K562 (cell line): ENCODE measurements around the gene MESP1.

ENCODE experiments used
- BRD4 ChIP-seq: fragments of 200-600 bp; sonication (generic); IDR thresholded peaks from 2 replicates; pipeline ENCODE4 v1.6.1; 2017; ENCODE audit warnings: inconsistent platforms
- CTCF ChIP-seq, 3 experiments: IDR thresholded peaks in 2 of 3; conservative IDR thresholded peaks in 1 of 3; 2 replicates each; pipeline ENCODE4 v1.5.1; 2011 to 2012; ENCODE audit warnings: low read length in 3 of 3, mild to moderate bottlenecking in 3 of 3, control low read depth in 2 of 3, improper control_type of control experiment in 1 of 3, inconsistent platforms in 1 of 3, low read depth in 1 of 3, mixed read lengths in 1 of 3, moderate library complexity in 1 of 3; ENCODE audit not compliant: insufficient read depth in 2 of 3
- EZH2 ChIP-seq: IDR thresholded peaks from 2 replicates; pipeline ENCODE4 v1.6.1; 2012; ENCODE audit warnings: low read depth, mild to moderate bottlenecking, inconsistent platforms, low read length, borderline replicate concordance
- FOXK2 ChIP-seq, 2 experiments: fragments of 450-650 bp; IDR thresholded peaks in 1 of 2; conservative IDR thresholded peaks in 1 of 2; 2 replicates each; pipeline ENCODE4 v1.6.1; 2016; ENCODE audit warnings: low read depth in 2 of 2, mild to moderate bottlenecking in 1 of 2
- HDAC6 ChIP-seq: IDR thresholded peaks from 2 replicates; pipeline ENCODE4 v1.6.1; 2012; ENCODE audit warnings: low read depth, mild to moderate bottlenecking, control low read depth, inconsistent platforms, low read length, moderate library complexity
- HNRNPK ChIP-seq: fragments of 200-400 bp; formaldehyde crosslinking; IDR thresholded peaks from one replicate; pipeline ENCODE4 v1.6.1; 2018; ENCODE audit warnings: mild to moderate bottlenecking, low read depth, low read length; ENCODE audit not compliant: poor library complexity, severe bottlenecking
- MAX ChIP-seq: sonication (generic); formaldehyde crosslinking; IDR thresholded peaks from 2 replicates; pipeline ENCODE4 v1.9.0; 2022; ENCODE audit warnings: mild to moderate bottlenecking, missing genetic modification reagents
- POLR2AphosphoS5 ChIP-seq: IDR thresholded peaks from 2 replicates; pipeline ENCODE4 v1.6.1; 2011; ENCODE audit warnings: mild to moderate bottlenecking, low read depth, low read length, moderate library complexity; ENCODE audit not compliant: control insufficient read depth, insufficient read depth
- ZFP91 ChIP-seq: sonication (generic); formaldehyde crosslinking; IDR thresholded peaks from 2 replicates; pipeline ENCODE4 v1.8.0; 2022; ENCODE audit warnings: mild to moderate bottlenecking, missing genetic modification reagents
- ZNF75A ChIP-seq: fragments of 450-650 bp; formaldehyde crosslinking; IDR thresholded peaks from 2 replicates; pipeline ENCODE4 v1.4.0; 2020; ENCODE audit warnings: mild to moderate bottlenecking
- ZNF766 ChIP-seq: fragments of 200-800 bp; sonication (Bioruptor generic); conservative IDR thresholded peaks from 2 replicates; pipeline ENCODE4 v1.6.1; 2016; ENCODE audit warnings: missing genetic modification characterization, missing compliant biosample characterization

DNA sequence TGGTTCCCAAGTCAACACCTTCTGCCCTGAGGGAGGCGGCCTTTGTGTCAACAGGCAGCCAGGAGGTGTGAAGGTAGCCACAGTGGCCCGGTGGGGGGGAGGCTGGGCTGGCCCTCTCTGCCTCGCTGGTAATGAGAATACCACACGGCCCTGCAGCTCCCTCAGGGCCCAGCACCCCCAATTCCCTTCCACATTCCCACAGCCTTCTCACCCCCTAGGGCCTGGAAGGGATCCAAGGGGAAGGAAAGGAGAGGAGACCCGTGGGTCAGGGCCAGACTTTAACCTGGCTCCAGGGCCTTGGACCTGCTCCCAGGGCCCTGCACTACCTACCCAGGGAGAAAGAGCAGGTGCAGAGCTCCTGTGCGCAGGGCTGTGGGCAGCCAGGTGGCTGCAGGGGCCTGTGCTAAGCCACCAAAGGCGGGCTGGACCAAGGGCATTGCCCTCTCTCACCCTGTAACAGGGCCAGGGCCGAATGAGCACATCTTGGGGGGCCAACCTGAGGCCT lies 16.4 kb upstream of the MESP1 start:
- TF ChIP-seq POLR2AphosphoS5 (no peak), MAX (no peak), EZH2 (no peak), ZFP91 (CRISPR knock-in tag) (no peak), CTCF (IDR thresholded peaks at IDR 0.05 in 2 of 3, conservative IDR thresholded peaks at IDR 0.05 in 1 of 3; ENCODE audit: insufficient read depth in 2 of 3, low read depth in 1 of 3, low read length in 3 of 3) (no peak), ZNF75A (CRISPR knock-in tag) (no peak), ZNF766 (CRISPR knock-in tag) (no peak), FOXK2 (conservative IDR thresholded peaks at IDR 0.05 in 1 of 2, IDR thresholded peaks at IDR 0.05 in 1 of 2; ENCODE audit: low read depth in 2 of 2) (no peak), BRD4 (no peak), HDAC6 (no peak), HNRNPK (no peak)
